SU-DHL-6 (cell line): ENCODE data around the gene WASF1.

ENCODE experiments used
- H2AFZ ChIP-seq: fragments of 200-600 bp; sonication (generic); 2 replicates; pipeline ENCODE4 v1.6.1; 2014; ENCODE audit warnings: low read depth, mild to moderate bottlenecking, moderate library complexity, mixed read lengths, antibody characterized with exemption, low read length; ENCODE audit not compliant: severe bottlenecking
- H3F3A ChIP-seq: fragments of 200-600 bp; shearing (Covaris generic); 2 replicates; pipeline ENCODE4 v1.6.0; 2016; ENCODE audit warnings: antibody characterized with exemption, mild to moderate bottlenecking; ENCODE audit not compliant: insufficient read depth
- H3K27ac ChIP-seq: fragments of 200-600 bp; sonication (generic); 2 replicates; pipeline ENCODE4 v1.5.1; 2016; ENCODE audit warnings: low read depth, mild to moderate bottlenecking, low read length, moderate library complexity, mixed read lengths
- H3K27me3 ChIP-seq: fragments of 200-600 bp; sonication (generic), shearing (Covaris generic); 2 replicates; pipeline ENCODE4 v1.6.0; 2014; ENCODE audit warnings: mild to moderate bottlenecking, low read length
- H3K36me3 ChIP-seq: fragments of 200-600 bp; sonication (generic); 2 replicates; pipeline ENCODE4 v1.6.1; 2014; ENCODE audit warnings: mild to moderate bottlenecking, low read length, mixed read lengths
- H3K4me2 ChIP-seq: fragments of 300-600, 200-600 bp; shearing (Covaris generic), sonication (generic); 2 replicates; pipeline ENCODE4 v1.6.0; 2014; ENCODE audit warnings: low read length, low read depth, mild to moderate bottlenecking; ENCODE audit not compliant: poor library complexity, severe bottlenecking
- H3K4me3 ChIP-seq: fragments of 200-600 bp; sonication (generic); 2 replicates; pipeline ENCODE4 v1.5.1; 2014; ENCODE audit warnings: antibody characterized with exemption, low read length, mild to moderate bottlenecking, mixed read lengths; ENCODE audit not compliant: insufficient read depth, poor library complexity, severe bottlenecking
- H3K79me2 ChIP-seq: fragments of 200-600 bp; sonication (generic); 2 replicates; pipeline ENCODE4 v1.6.1; 2014; ENCODE audit warnings: mild to moderate bottlenecking, low read length, moderate library complexity; ENCODE audit not compliant: insufficient read depth
- H3K9ac ChIP-seq: fragments of 200-600 bp; sonication (generic); 2 replicates; pipeline ENCODE4 v1.7.0; 2014; ENCODE audit warnings: mild to moderate bottlenecking, low read length
- H3K9me2 ChIP-seq: fragments of 200-600 bp; sonication (generic); replicated peaks from 2 replicates; pipeline ENCODE4 v1.6.1; 2014; ENCODE audit warnings: low read length; ENCODE audit not compliant: insufficient read depth
- H3K9me3 ChIP-seq: fragments of 200-600 bp; sonication (generic); 2 replicates; pipeline ENCODE4 v1.6.1; 2014; ENCODE audit warnings: low read length, mixed read lengths; ENCODE audit not compliant: insufficient read depth
- H4K20me1 ChIP-seq: fragments of 200-600 bp; sonication (generic); 2 replicates; pipeline ENCODE4 v1.6.1; 2014; ENCODE audit warnings: low read depth, mild to moderate bottlenecking, antibody characterized with exemption, low read length, moderate library complexity, mixed read lengths
- CTCF ChIP-seq: fragments of 200-600 bp; sonication (generic); IDR thresholded peaks from one replicate; pipeline ENCODE4 v1.5.1; 2017; ENCODE audit warnings: antibody characterized with exemption, mild to moderate bottlenecking, low read length, moderate library complexity; ENCODE audit not compliant: insufficient read depth, poor library complexity, severe bottlenecking
- EZH2phosphoT487 ChIP-seq: fragments of 200-600 bp; sonication (generic), shearing (Covaris generic); conservative IDR thresholded peaks from 2 replicates; pipeline ENCODE4 v1.6.1; 2018; ENCODE audit warnings: mild to moderate bottlenecking, antibody characterized with exemption, low read length, moderate library complexity, mixed read lengths

The WASF1 gene

GRCh38 chr6:110055387-110055735 is 124.1 kb downstream of the WASF1 start:
- no peak overlapping the region for H2AFZ ChIP-seq

GRCh38 chr6:110054664-110055386 is 124.6 kb downstream of the WASF1 start:
- Histone ChIP-seq H3K4me3 (no peak overlapping the region), H3K79me2 (no peaks in the 10 kb centered on the region), H3K4me2 (no peak overlapping the region), H3K27me3 (no peaks in the 10 kb centered on the region), H3K9ac (no peak overlapping the region), H3K9me3 (no peaks in the 10 kb centered on the region), H4K20me1 (no peaks in the 10 kb centered on the region), H3K27ac (no peak overlapping the region), H3K9me2 (no peaks in the 10 kb centered on the region), H3K36me3 (no peaks in the 10 kb centered on the region), H2AFZ (no peak overlapping the region), H3F3A (no peaks in the 10 kb centered on the region)
- TF ChIP-seq CTCF (no peak), EZH2phosphoT487 (no peak)

More at GRCh38 chr6:110055387-110055735, 124.1 kb downstream of the WASF1 start:
- no peaks in the 10 kb centered on the region for H3K9me3 ChIP-seq
- H3K9ac ChIP-seq: no peak overlapping the region
- no peaks in the 10 kb centered on the region for H3K27me3 ChIP-seq
- no peaks in the 10 kb centered on the region for H3K79me2 ChIP-seq
- H3K36me3 ChIP-seq: no peaks in the 10 kb centered on the region
- no peaks in the 10 kb centered on the region for H3F3A ChIP-seq
- no peaks in the 10 kb centered on the region for H3K9me2 ChIP-seq
- H4K20me1 ChIP-seq: no peaks in the 10 kb centered on the region
- H3K4me3 ChIP-seq: no peak overlapping the region
- H3K4me2 ChIP-seq: no peak overlapping the region
- no peak for TF ChIP-seq EZH2phosphoT487
- TF ChIP-seq CTCF: no peak
- no peak overlapping the region for H3K27ac ChIP-seq

GRCh38 chr6:110053395-110054240 is 125.9 kb downstream of the WASF1 start:
- Histone ChIP-seq H3K27ac (no peak overlapping the region), H3K4me3 (no peak overlapping the region), H3K4me2 (no peak overlapping the region), H3F3A (no peaks in the 10 kb centered on the region), H3K79me2 (no peaks in the 10 kb centered on the region), H3K27me3 (no peaks in the 10 kb centered on the region), H3K9me3 (no peaks in the 10 kb centered on the region), H3K36me3 (no peaks in the 10 kb centered on the region), H2AFZ (no peak overlapping the region), H4K20me1 (no peaks in the 10 kb centered on the region), H3K9ac (no peak overlapping the region), H3K9me2 (no peaks in the 10 kb centered on the region)
- no peak for TF ChIP-seq EZH2phosphoT487
- TF ChIP-seq CTCF: peak; percentile 40
